ENCODE results near the gene PPIF.

PPIF gene

DNA sequence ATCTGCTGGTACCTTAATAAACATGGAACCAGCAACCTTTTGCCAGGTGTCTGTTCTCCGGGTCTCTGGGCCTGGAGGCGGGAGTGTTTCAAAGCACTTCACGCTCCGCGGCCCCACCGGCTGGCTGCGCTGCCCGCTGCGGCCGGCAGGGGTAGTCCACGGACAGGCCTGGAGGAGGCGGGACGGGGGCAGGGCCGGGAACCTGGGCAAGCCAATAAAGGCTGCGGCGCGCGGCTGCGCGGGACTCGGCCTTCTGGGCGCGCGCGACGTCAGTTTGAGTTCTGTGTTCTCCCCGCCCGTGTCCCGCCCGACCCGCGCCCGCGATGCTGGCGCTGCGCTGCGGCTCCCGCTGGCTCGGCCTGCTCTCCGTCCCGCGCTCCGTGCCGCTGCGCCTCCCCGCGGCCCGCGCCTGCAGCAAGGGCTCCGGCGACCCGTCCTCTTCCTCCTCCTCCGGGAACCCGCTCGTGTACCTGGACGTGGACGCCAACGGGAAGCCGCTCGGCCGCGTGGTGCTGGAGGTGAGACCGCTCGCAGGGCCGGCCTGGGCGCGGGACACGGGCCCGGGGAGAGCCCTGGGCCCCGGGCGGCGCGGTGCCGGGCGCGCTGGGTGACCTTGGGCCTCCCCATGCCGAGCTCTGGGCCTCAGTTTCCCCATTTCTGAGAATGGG lies at the start of gene PPIF:
Gene PPIF, plus strand, starts transcription at position 244 of the 668 bp plus-strand sequence. Its CDS starts 80 bp downstream, at position 324.
- peak within 1 kb of the TSS; percentile 81 to 98 (median 95) for H3K27ac ChIP-seq
- peak within 1 kb of the TSS; percentile 66 to 97 (median 87) for H3K4me3 ChIP-seq

DNA sequence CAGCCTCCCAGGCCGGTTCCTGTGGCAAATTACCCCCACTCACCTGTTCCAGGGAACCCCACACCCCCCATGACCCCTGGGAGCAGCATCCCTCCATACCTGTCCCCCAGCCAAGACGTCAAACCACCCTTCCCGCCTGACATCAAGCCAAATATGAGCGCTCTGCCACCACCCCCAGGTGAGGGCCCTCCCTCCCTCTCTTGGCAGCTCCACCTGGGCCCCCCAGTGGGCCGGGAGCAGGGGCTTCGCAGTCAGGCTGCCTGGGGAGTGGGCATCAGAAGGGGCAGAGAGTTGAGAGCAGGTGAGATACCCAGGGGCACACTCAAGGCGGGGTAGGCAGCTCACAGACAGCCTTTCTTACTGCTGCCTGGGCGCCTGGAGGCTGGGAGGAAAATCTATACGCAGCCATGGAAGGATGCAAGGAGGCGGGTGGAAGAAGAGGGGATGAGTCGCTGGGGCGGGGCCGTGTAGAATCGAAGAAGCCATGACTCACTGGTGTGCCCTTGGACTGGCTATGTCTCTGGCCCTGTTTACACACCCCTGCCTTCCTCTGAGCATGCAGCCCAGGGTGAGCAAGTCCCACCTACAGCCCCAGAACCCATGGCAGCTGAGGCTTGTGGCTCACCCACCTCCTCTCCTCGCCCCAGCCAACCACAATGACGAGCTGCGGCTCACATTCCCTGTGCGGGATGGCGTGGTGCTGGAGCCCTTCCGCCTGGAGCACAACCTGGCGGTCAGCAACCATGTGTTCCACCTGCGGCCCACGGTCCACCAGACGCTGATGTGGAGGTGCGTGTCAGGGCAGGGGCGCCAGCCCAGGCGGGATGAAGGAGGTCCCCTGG lies 48.6 kb upstream of the PPIF start:
- H3K4me3 ChIP-seq = no peak overlapping the region
- H3K27ac ChIP-seq = peak overlapping the region in 19 of 21 experiments; percentile 17 to 79 (median 60)

- Histone ChIP-seq H3K4me3 (no peak overlapping the region), H3K27ac (peak overlapping the region in 15 of 21 experiments; percentile 17 to 79 (median 51))
Observed at GRCh38 chr10:79299397-79300241, 47.6 kb upstream of the PPIF start.

- peak overlapping the region in 2 of 21 experiments; percentile 15 to 79 for H3K27ac ChIP-seq
Observed at GRCh38 chr10:79300711-79301110, 46.6 kb upstream of the PPIF start.

DNA sequence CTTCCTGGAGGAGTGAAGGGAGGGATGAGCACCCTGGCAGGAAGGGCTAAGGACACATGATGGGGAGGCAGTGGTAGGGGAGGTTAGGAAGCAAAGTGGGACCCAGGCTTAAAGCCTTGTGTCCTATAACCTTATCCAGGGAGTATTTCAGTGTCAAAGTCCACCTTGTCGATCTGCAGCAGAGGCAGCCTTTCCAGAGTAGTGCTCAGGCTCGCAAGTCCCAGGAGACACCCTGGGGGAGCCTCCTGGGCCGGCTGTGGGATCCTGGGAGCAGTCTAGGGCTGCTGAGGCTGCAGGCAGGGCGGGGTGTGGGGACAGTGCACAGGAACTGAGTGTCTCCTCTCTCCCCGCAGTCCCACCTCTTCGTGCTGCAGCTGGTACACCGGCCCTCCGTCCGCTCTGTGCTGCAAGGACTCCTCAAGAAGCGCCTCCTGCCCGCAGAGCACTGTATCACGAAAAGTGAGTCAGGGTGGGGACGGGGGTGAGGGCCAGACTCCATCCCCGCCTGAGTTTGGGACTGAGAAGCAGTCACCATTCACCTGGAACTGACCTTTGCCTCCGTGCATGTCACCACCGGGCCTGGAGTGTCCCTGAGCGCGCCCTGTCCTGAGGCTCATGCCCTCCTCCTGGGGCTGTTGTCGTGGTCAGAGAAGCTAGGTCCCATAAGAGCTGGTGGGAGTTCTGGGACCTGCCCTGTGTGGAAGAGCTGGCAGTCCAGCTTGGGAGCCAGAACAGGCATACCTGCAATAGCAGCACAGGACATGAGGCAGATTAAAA lies 45.3 kb upstream of the PPIF start:
- Histone ChIP-seq H3K27ac (peak overlapping the region in 1 of 21 experiments; percentile 11), H3K4me3 (no peak overlapping the region)

More at GRCh38 chr10:79300711-79301110, 46.6 kb upstream of the PPIF start:
- no peak overlapping the region for H3K4me3 ChIP-seq

GRCh38 chr10:79303631-79304478 lies 43.4 kb upstream of the PPIF start:
- Histone ChIP-seq H3K27ac (no peak overlapping the region), H3K4me3 (no peak overlapping the region)

- Histone ChIP-seq H3K4me3 (no peak overlapping the region), H3K27ac (no peak overlapping the region)
Observed at GRCh38 chr10:79304479-79305087, 42.7 kb upstream of the PPIF start.

GRCh38 chr10:79305515-79305914 lies 41.8 kb upstream of the PPIF start:
- Histone ChIP-seq H3K4me3 (no peak overlapping the region), H3K27ac (peak overlapping the region in 3 of 21 experiments; percentile 11 to 37 (median 15))

- H3K4me3 ChIP-seq = no peak overlapping the region
Observed at GRCh38 chr10:79305988-79306387, 41.3 kb upstream of the PPIF start.

DNA sequence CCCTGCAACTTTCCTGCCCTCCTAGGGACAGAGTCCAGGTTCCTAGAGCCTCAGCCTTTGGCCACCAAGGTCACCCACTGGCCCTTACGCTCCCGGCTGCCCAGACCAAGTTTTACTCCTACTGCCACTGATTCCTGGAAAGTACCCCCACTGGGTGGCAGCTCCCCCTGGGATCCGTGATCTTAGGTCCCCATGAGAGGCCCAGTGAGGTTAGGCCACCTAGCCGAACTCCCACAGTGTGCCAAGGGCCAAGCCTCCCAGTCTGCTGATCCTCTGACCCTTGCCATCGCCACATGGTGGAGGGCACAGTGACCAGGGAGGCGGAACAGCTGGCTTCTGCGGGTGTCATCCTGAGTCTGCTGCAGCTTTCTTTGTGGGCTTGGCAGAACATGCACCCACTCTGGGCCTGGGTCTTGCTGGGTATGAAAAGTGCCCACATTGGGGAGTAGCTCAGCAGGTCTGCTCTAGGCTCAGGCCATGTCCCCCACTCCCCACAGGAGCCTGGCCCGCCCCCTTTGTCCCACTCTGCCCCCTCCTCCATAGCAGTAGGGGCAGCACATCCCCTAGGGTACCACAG lies 40.5 kb upstream of the PPIF start:
- H3K27ac ChIP-seq = peak overlapping the region in 1 of 21 experiments; percentile 24
- H3K4me3 ChIP-seq = no peak overlapping the region

More at GRCh38 chr10:79305988-79306387, 41.3 kb upstream of the PPIF start:
- peak overlapping the region in 2 of 21 experiments; percentile 11 to 37 for H3K27ac ChIP-seq

GRCh38 chr10:79308016-79308415 lies 39.3 kb upstream of the PPIF start:
- Histone ChIP-seq H3K4me3 (no peak overlapping the region), H3K27ac (no peak overlapping the region)

DNA sequence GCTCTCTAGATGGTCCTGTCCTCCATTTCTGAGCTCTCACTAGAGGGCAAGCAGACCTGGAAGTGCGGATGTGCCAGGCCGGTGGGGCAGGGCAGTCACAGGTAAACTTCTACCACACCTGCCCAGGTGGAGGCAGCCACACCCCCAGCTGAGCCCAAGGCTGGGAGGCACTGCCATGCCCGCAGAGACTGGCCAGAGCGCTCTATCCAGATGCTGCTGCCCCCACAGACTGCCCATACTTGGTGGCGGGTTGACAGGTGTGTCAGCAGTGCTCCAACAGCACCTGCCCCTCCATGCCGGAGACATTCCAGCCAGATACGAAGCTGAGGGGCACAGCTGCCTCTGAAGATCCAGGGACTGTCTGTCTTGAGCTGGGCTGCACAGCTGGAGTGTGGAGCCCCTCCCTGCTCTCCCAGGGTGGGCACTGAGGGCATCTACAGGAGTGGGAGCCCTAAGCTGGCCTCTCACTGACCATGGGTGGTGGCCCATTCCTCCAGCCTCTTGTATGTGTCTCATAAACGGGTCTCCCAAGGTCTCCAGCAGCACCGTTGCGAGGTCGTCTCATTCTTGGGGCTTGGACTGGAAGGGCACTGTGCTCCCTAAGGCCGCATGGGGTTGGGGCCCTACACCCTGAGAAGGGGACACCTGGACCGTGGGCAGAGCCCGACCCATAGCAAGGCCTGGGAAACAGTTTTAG lies 38.2 kb upstream of the PPIF start:
- no peak overlapping the region for H3K4me3 ChIP-seq
- peak overlapping the region in 3 of 21 experiments; percentile 12 to 78 (median 30) for H3K27ac ChIP-seq

- Histone ChIP-seq H3K27ac (peak overlapping the region in 12 of 21 experiments; percentile 3 to 78 (median 42)), H3K4me3 (no peak overlapping the region)
Observed at GRCh38 chr10:79310200-79310865, 36.9 kb upstream of the PPIF start.

DNA sequence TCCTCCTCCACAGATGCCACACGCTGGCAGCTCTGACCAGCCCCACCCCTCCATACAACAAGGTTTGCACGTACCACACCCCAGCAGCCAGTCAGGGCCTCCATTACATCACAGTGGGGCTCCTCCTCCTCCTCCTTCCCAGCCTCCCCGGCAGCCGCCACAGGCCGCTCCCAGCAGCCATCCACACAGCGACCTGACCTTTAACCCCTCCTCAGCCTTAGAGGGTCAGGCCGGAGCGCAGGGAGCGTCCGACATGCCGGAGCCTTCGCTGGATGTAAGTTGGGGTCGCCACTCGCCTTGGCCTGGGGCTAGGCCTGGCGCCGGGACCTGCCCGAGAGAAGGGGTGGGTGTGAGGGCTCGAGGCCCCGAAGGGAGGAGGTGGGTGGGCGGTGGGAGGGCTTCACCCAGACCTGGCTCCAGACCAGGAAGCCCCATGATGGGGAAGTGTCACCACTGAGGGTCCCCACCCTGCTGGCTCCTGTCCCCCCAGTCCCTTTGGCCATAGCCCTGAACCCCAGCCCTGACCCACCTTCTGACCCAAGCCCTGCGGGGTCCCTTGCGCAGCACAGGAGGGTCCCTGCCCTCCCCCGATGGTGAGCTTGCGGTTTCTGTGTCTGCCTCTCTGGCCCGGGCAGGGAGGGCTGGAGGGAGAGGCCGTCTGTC lies 36.2 kb upstream of the PPIF start:
- H3K4me3 ChIP-seq = no peak overlapping the region
- peak overlapping the region in 13 of 21 experiments; percentile 3 to 78 (median 42) for H3K27ac ChIP-seq

DNA sequence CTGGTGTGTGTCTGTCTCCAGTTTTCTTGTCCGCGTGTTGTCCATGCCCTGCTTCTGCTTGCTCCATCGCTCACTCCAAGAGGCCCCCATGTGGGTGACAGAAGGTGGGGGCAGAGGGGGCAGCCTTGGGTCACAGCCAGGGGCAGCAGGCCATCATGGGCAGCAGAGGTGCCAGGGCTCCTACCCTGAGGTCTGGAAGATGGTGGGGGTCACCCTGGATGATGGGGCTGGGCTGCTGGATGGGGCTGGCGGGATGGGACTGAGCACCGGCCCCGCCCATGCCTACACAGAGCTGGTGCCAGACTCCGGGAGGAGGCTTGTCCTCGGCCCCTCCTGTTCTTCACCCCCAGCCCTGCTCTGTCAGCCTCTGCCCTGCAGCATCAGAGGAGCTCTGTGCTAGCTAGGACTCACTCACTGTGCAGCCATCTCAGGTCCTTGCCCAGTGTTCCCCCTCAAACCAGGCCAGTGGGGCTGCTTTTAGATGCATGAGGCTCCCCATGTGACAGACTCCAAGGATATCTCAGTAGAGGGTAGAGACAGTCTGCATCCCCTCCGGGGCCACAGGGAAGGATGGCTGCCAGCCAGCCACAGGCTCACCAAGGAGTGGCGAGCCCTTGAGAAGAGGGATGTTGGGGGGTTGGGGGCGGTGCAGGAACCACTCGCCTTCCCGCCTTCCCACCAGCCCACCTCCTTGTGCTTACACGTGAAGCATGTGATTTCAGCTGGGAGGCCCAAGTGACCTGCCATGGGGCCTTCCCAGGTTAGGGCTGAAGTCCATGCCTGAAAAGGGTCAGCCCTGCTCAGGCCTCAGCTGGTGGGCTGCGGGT lies 35.5 kb upstream of the PPIF start:
- H3K27ac ChIP-seq = peak overlapping the region in 12 of 21 experiments; percentile 3 to 78 (median 42)
- H3K4me3 ChIP-seq = no peak overlapping the region

Measured in skin epidermis (tissue), 12 donors.